Activated CD8-positive, alpha-beta memory T cell treated with anti-CD3 and anti-CD28 coated beads for 1 hour (primary cell): Measurements from ENCODE around the gene CHPF2.

Experiments used
- DNase-seq, 2 donors: peaks; one replicate each; pipeline ENCODE4 v3.0.0-alpha.2; 2020; ENCODE audit warnings: low read depth in 1 of 2; ENCODE audit errors: extremely low read depth in 1 of 2

Gene CHPF2

GRCh38 chr7:151282111-151282510, 49.8 kb downstream of the CHPF2 start:
- DNase-seq: no peak

DNA sequence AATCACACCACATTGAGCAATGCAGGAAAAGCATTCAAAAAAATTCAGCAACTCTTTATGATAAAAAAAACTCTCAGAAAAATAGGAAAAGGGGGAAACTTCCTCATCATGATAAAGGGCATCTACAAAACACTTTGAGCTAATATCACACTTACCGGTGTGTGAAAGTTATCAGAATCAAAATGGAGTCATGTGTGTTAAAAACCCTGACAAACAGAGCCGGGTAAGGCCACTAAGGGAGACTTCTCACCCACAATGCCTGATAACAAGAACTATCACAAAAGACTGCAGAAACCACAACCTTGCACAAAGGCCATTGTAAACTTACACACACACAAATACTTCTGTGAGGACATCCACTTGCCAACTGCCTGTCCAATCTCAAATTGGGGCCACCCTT, 51.0 kb downstream of the CHPF2 start:
- DNase-seq: no peak

GRCh38 chr7:151286148-151286547, 53.9 kb downstream of the CHPF2 start:
- no peak for DNase-seq
